Colonic mucosa (tissue), 4 donors: ENCODE data around the gene PFN3. TPM values are rescaled to one million over a fixed set of nuclear protein-coding genes. Genes with fewer than 3 reads are reported as not detected.

Experiments
- DNase-seq: peaks from one replicate; pipeline ENCODE4 v3.0.0-alpha.2; 2020
- H3K27ac ChIP-seq: fragments of 200-600 bp; one replicate; pipeline ENCODE4 v1.8.0; 2021
- H3K27me3 ChIP-seq: fragments of 200-600 bp; one replicate; pipeline ENCODE4 v1.8.0; 2021
- H3K36me3 ChIP-seq: fragments of 200-600 bp; one replicate; pipeline ENCODE4 v1.8.0; 2021
- H3K4me1 ChIP-seq: fragments of 200-600 bp; one replicate; pipeline ENCODE4 v1.8.0; 2021; ENCODE audit warnings: mild to moderate bottlenecking
- H3K4me3 ChIP-seq: fragments of 200-600 bp; one replicate; pipeline ENCODE4 v1.8.0; 2021
- H3K9ac ChIP-seq, 2 donors: one replicate each; pipeline ENCODE4 v1.7.0; 2013; ENCODE audit warnings: control low read depth in 2 of 2, low read depth in 2 of 2, low read length in 2 of 2
- H3K9me3 ChIP-seq: fragments of 200-600 bp; one replicate; pipeline ENCODE4 v1.8.0; 2021
- intact Hi-C: fragments of 100-400 bp; cut with DNase I; formaldehyde crosslinking; loops from one replicate; pipeline ENCODE4 v1.14.1; 2022
- total RNA-seq, 2 donors: library from RNA; stranded (reverse); fragmentation: NEBNext Ultra II Directional in 1 of 2; extraction: Animal tissue kit (Norgen Biotek cat#: 25700) in 1 of 2; gene quantifications; one replicate each; pipeline ENCODE4 v1.2.1, GENCODE V29; 2021
- TF ChIP-seq, protein P1 (sequence below): fragments of 200-600 bp; IDR thresholded peaks from one replicate; pipeline ENCODE4 v1.8.0; 2022; ENCODE audit warnings: antibody characterized with exemption, mild to moderate bottlenecking
- donor health status: healthy.
- donor health status: DM: no; HTN: no; CAD: no.
- donor health status: DM: no; HTN: no; CAD: no.

PFN3 gene
- total RNA-seq, 2 donors from 2014 or later, result not detected

DNA sequence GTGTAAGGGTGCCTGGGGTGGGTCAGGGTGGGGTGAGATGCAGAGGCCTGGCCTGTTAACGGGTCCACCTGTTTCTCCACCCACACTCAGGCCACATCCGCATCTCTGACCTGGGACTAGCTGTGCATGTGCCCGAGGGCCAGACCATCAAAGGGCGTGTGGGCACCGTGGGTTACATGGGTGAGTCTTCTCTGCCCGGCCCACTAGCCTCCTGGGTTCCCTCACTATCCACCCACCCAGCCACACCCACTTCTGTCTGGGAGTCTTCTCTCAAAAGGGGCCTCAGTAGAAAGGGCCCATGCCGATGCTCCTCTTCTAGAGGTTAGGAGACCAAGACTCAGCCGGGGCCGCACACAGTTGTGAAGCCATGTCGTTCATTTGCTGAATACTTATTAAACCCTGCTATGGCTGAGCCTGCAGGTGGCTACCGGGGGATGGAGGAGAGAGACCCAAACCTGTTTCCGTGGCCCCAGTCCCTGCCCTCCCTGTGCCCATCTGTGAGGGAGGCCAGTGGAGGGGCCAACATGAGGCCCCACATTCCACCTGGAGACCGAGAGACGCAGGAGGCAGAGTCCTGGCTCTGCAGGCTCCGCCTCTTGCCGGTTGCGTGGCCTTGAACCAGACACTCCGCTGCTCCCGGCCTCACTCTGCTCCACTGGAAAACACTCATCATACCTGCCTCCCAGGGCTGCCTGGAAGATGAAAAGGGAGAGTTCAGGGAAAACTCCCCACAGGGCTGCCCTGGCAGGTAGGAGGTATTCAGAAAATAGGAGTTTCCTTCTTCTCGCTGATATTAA, 34.7 kb upstream of the PFN3 start:
- no peak overlapping the region for H3K4me3 ChIP-seq
- no peaks in the 10 kb centered on the region for H3K27me3 ChIP-seq
- no peak overlapping the region for H3K9ac ChIP-seq
- intact Hi-C loops, result no loop called here
- TF ChIP-seq, protein P1, sequence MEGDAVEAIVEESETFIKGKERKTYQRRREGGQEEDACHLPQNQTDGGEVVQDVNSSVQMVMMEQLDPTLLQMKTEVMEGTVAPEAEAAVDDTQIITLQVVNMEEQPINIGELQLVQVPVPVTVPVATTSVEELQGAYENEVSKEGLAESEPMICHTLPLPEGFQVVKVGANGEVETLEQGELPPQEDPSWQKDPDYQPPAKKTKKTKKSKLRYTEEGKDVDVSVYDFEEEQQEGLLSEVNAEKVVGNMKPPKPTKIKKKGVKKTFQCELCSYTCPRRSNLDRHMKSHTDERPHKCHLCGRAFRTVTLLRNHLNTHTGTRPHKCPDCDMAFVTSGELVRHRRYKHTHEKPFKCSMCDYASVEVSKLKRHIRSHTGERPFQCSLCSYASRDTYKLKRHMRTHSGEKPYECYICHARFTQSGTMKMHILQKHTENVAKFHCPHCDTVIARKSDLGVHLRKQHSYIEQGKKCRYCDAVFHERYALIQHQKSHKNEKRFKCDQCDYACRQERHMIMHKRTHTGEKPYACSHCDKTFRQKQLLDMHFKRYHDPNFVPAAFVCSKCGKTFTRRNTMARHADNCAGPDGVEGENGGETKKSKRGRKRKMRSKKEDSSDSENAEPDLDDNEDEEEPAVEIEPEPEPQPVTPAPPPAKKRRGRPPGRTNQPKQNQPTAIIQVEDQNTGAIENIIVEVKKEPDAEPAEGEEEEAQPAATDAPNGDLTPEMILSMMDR, result no peak
- peaks cover 4% of the 10 kb centered on the region for H3K4me1 ChIP-seq
- H3K36me3 ChIP-seq, result peaks cover 20% of the 10 kb centered on the region
- no peak for DNase-seq
- no peaks in the 10 kb centered on the region for H3K9me3 ChIP-seq
- H3K27ac ChIP-seq, result no peak overlapping the region

GRCh38 chr5:177434437-177434836, 34.0 kb upstream of the PFN3 start:
- intact Hi-C loops, result no loop called here
- Histone ChIP-seq H3K4me3 (no peak overlapping the region), H3K27ac (no peak overlapping the region), H3K4me1 (peaks cover 4% of the 10 kb centered on the region), H3K9me3 (no peaks in the 10 kb centered on the region), H3K27me3 (no peaks in the 10 kb centered on the region), H3K36me3 (peaks cover 20% of the 10 kb centered on the region), H3K9ac (no peak overlapping the region)
- no peak for DNase-seq
- TF ChIP-seq, protein P1, result no peak

DNA sequence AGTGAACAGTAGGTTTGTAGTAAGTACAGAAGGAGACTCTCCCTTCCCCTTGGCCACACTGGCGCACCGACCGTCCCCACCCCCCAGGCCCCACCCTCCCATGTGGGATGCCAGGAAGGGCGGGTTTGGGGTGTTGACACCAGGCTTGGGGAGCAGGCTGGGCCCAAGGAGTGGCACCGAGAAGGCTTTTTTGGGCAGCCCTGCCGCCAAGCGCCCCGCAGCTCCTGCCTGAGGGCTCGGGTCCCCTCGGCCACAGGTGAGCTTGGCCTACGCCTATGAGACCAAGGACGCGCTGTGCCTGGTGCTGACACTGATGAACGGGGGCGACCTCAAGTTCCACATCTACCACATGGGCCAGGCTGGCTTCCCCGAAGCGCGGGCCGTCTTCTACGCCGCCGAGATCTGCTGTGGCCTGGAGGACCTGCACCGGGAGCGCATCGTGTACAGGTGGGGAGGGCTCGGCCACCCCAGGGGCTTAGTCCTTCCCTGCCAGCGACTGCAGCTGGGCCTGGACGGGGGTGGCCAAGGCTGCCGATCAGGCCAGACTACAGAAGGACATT, 33.3 kb upstream of the PFN3 start:
- Histone ChIP-seq H3K36me3 (peaks cover 20% of the 10 kb centered on the region), H3K27ac (no peak overlapping the region), H3K27me3 (no peaks in the 10 kb centered on the region), H3K4me1 (peaks cover 4% of the 10 kb centered on the region), H3K9me3 (no peaks in the 10 kb centered on the region), H3K9ac (no peak overlapping the region), H3K4me3 (no peak overlapping the region)
- TF ChIP-seq, protein P1, result no peak
- intact Hi-C loops, result no loop called here
- DNase-seq, result no peak

- no peaks in the 10 kb centered on the region for H3K9me3 ChIP-seq
- H3K27me3 ChIP-seq, result no peaks in the 10 kb centered on the region
- no peak overlapping the region for H3K27ac ChIP-seq
- peak overlapping the region in 1 of 2 donors; percentile 27 for H3K9ac ChIP-seq
- DNase-seq, result no peak
- peaks cover 20% of the 10 kb centered on the region for H3K36me3 ChIP-seq
- intact Hi-C loops, result no loop called here
- no peak overlapping the region for H3K4me3 ChIP-seq
- H3K4me1 ChIP-seq, result peaks cover 4% of the 10 kb centered on the region
- TF ChIP-seq, protein P1, result no peak
Measured at GRCh38 chr5:177432839-177433657, 32.6 kb upstream of the PFN3 start.

DNA sequence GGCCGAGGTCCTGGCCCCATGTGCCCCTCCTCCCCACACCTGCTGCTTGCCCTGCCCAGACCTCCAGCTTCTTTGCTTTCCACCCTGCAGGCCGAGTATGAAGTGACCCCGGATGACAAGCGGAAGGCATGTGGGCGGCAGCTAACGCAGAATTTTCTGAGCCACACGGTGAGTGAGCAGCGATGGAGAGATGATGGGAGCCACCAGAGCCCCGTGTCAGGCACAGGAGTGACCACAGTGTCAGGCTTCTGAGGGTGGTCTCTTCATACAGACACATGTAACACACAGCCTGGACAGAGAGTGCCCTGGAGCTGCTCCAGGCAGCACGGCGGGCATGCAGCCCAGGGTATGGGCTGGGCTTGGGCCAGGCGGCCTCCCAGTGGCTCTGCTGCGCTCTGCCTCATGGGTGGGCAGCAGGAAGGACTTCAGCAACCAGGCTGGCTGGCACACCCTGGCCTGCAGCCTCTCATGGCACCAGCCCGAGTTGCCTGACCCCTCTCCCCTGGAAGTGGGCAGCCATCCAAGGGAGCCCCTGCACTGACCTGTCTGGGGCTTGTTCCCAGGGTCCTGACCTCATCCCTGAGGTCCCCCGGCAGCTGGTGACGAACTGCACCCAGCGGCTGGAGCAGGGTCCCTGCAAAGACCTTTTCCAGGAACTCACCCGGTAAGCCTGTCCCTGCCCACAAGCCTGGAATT, 31.8 kb upstream of the PFN3 start:
- Histone ChIP-seq H3K36me3 (peaks cover 20% of the 10 kb centered on the region), H3K27ac (peak overlapping the region; percentile 41), H3K9me3 (no peaks in the 10 kb centered on the region), H3K4me3 (no peak overlapping the region), H3K9ac (peak overlapping the region in 1 of 2 donors; percentile 27), H3K4me1 (peaks cover 4% of the 10 kb centered on the region), H3K27me3 (no peaks in the 10 kb centered on the region)
- TF ChIP-seq, protein P1, result no peak
- DNase-seq, result no peak
- intact Hi-C loops, result no loop called here
